Ishikawa (cell line): ENCODE data around the gene ZNF785.

Source experiments
- EP300 ChIP-seq: IDR thresholded peaks from 2 replicates; pipeline ENCODE4 v1.6.1; 2012; ENCODE audit warnings: borderline replicate concordance
- TAF1 ChIP-seq: IDR thresholded peaks from 2 replicates; pipeline ENCODE4 v1.6.1; 2012; ENCODE audit warnings: low read depth, mild to moderate bottlenecking
- TCF12 ChIP-seq: IDR thresholded peaks from 2 replicates; pipeline ENCODE4 v1.6.1; 2012; ENCODE audit warnings: low read depth
- TF ChIP-seq, protein P1 (sequence below): IDR thresholded peaks from 2 replicates; pipeline ENCODE4 v1.6.1; 2012
- TF ChIP-seq, protein P2 (sequence below): IDR thresholded peaks from 2 replicates; pipeline ENCODE4 v1.6.1; 2012; ENCODE audit warnings: low read depth, mild to moderate bottlenecking

DNA sequence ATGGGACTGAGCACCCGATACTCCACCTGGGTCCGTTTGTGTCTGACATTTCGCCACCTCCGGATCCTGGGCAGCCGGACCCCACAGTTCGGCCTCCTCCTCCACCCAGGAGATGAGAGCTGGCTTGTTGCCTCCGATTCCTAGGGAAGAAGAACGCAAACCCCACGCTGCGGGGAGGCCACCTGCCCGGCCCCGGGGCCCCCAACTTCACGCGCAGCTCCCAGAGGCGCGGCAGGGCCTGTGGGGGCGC, 27.9 kb downstream of the ZNF785 start:
- TF ChIP-seq, protein P1, sequence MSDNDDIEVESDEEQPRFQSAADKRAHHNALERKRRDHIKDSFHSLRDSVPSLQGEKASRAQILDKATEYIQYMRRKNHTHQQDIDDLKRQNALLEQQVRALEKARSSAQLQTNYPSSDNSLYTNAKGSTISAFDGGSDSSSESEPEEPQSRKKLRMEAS, result no peak; the same call in 1 of the 2 replicates
- TF ChIP-seq, protein P2, sequence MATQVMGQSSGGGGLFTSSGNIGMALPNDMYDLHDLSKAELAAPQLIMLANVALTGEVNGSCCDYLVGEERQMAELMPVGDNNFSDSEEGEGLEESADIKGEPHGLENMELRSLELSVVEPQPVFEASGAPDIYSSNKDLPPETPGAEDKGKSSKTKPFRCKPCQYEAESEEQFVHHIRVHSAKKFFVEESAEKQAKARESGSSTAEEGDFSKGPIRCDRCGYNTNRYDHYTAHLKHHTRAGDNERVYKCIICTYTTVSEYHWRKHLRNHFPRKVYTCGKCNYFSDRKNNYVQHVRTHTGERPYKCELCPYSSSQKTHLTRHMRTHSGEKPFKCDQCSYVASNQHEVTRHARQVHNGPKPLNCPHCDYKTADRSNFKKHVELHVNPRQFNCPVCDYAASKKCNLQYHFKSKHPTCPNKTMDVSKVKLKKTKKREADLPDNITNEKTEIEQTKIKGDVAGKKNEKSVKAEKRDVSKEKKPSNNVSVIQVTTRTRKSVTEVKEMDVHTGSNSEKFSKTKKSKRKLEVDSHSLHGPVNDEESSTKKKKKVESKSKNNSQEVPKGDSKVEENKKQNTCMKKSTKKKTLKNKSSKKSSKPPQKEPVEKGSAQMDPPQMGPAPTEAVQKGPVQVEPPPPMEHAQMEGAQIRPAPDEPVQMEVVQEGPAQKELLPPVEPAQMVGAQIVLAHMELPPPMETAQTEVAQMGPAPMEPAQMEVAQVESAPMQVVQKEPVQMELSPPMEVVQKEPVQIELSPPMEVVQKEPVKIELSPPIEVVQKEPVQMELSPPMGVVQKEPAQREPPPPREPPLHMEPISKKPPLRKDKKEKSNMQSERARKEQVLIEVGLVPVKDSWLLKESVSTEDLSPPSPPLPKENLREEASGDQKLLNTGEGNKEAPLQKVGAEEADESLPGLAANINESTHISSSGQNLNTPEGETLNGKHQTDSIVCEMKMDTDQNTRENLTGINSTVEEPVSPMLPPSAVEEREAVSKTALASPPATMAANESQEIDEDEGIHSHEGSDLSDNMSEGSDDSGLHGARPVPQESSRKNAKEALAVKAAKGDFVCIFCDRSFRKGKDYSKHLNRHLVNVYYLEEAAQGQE, result no peak
- TF ChIP-seq TCF12 (no peak), TAF1 (no peak), EP300 (no peak)
